ENCODE results near the gene STK39.
"Not testable (repeated sequence)": the region's sequence is repeated elsewhere in the genome, so short reads cannot be mapped to it uniquely, and the experiment has no call there.

Gene STK39

GRCh38 chr2:168247341-168248261, at the start of gene STK39:
TSS of gene STK39 (minus strand) at chr2:168247595. CDS start at chr2:168247435, 160 bp downstream.
- peak; percentile 42 to 58 (median 52) for DNase-seq (ENCODE audit: low read depth in 2 of 3, low spot score in 2 of 3)

- no peak for DNase-seq (ENCODE audit: low read depth in 2 of 3, low spot score in 2 of 3)
Observed at GRCh38 chr2:168295051-168295450, 47.7 kb upstream of the STK39 start.

- DNase-seq (ENCODE audit: low read depth in 2 of 3, low spot score in 2 of 3), result no peak
Observed at GRCh38 chr2:168294409-168294808, 47.0 kb upstream of the STK39 start.

- DNase-seq (ENCODE audit: low read depth in 2 of 3, low spot score in 2 of 3), result no peak
Observed at GRCh38 chr2:168293766-168294165, 46.4 kb upstream of the STK39 start.

- no peak for DNase-seq (ENCODE audit: low read depth in 2 of 3, low spot score in 2 of 3)
Observed at GRCh38 chr2:168290391-168290790, 43.0 kb upstream of the STK39 start.

- no peak for DNase-seq (ENCODE audit: low read depth in 2 of 3, low spot score in 2 of 3)
Observed at GRCh38 chr2:168289880-168290279, 42.5 kb upstream of the STK39 start.

- no peak for DNase-seq (ENCODE audit: low read depth in 2 of 3, low spot score in 2 of 3)
Observed at GRCh38 chr2:168286535-168286934, 39.1 kb upstream of the STK39 start.

- no peak for DNase-seq (ENCODE audit: low read depth in 2 of 3, low spot score in 2 of 3)
Observed at GRCh38 chr2:168278424-168278888, 31.1 kb upstream of the STK39 start.

- DNase-seq (ENCODE audit: low read depth in 2 of 3, low spot score in 2 of 3), result no peak
Observed at GRCh38 chr2:168277276-168277675, 29.9 kb upstream of the STK39 start.

GRCh38 chr2:168272225-168272624, 24.8 kb upstream of the STK39 start:
- no peak for DNase-seq (ENCODE audit: low read depth in 2 of 3, low spot score in 2 of 3)

- not testable (repeated sequence) for DNase-seq (ENCODE audit: low read depth in 2 of 3, low spot score in 2 of 3)
Observed at GRCh38 chr2:168262926-168263325, 15.5 kb upstream of the STK39 start.

- no peak for DNase-seq (ENCODE audit: low read depth in 2 of 3, low spot score in 2 of 3)
Observed at GRCh38 chr2:168256448-168256847, 9.1 kb upstream of the STK39 start.

- DNase-seq (ENCODE audit: low read depth in 2 of 3, low spot score in 2 of 3), result no peak
Observed at GRCh38 chr2:168255866-168256265, 8.5 kb upstream of the STK39 start.

- no peak for DNase-seq (ENCODE audit: low read depth in 2 of 3, low spot score in 2 of 3)
Observed at GRCh38 chr2:168255103-168255502, 7.7 kb upstream of the STK39 start.

- no peak for DNase-seq (ENCODE audit: low read depth in 2 of 3, low spot score in 2 of 3)
Observed at GRCh38 chr2:168254158-168254935, 7.0 kb upstream of the STK39 start.

- no peak for DNase-seq (ENCODE audit: low read depth in 2 of 3, low spot score in 2 of 3)
Observed at GRCh38 chr2:168253379-168253778, 6.0 kb upstream of the STK39 start.

GRCh38 chr2:168252976-168253375, 5.6 kb upstream of the STK39 start:
- no peak for DNase-seq (ENCODE audit: low read depth in 2 of 3, low spot score in 2 of 3)

- peak; percentile 35 to 48 (median 47) for DNase-seq (ENCODE audit: low read depth in 2 of 3, low spot score in 2 of 3)
Observed at GRCh38 chr2:168246483-168247340, 683 bp downstream of the STK39 start.

- no peak for DNase-seq (ENCODE audit: low read depth in 2 of 3, low spot score in 2 of 3)
Observed at GRCh38 chr2:168246072-168246482, 1.3 kb downstream of the STK39 start.

GRCh38 chr2:168245074-168245825, 2.1 kb downstream of the STK39 start:
- DNase-seq (ENCODE audit: low read depth in 2 of 3, low spot score in 2 of 3), result no peak

All from activated CD8-positive, alpha-beta memory T cell treated with anti-CD3 and anti-CD28 coated beads for 48 hours (primary cell).